ENCODE results near the gene RAE1. TPM values are rescaled to one million over a fixed set of nuclear protein-coding genes. Genes with fewer than 3 reads are reported as not detected.
"Not testable (repeated sequence)": the region's sequence is repeated elsewhere in the genome, so short reads cannot be mapped to it uniquely, and the experiment has no call there.

RAE1 gene
- total RNA-seq, 4 donors from 2014 or later = 15.8 to 35.8 (median 20.6) TPM

DNA sequence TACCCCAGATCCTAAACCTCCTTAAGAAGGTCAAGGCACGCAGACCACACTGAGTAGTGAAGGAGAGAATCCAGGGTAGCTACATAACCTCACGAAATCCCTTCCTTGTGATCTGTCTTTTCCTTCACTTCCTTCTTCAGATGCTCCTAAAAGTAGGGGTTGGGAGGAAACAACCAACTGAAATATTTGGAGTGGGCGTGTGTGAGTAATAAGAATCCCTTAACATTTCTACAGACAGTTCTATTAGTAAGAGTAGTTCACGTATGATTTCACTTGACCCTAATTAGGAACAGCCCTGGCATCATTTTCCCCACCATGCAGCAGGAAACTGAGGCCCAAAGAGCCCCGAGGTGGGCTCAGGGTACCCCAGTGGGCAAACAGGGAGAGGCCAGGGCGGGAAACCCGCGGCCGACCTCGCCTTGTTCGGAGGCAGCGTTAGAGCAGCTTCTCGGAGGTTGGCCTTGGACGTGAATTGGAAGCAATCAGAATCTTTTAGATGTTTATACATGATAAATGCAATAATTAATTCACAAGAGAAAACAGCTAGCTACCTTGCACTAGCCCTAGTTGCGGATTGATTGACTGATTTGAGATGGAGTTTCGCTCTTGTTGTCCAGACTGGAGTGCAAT, 859 bp upstream of the RAE1 start:
- TF ChIP-seq CTCF (IDR thresholded peaks at IDR 0.05 in 4 of 5, conservative IDR thresholded peaks at IDR 0.05 in 1 of 5) (no peak), POLR2A (IDR thresholded peaks at IDR 0.05) (no peak)
- DNase-seq (no peak), ATAC-seq (no peak)
- no peak overlapping the region for H3K27ac ChIP-seq
- H3K27me3 ChIP-seq = no peaks in the 10 kb centered on the region
- peak overlapping the region in 1 of 4 donors; percentile 97 for H3K4me3 ChIP-seq
- H3K9me3 ChIP-seq = no peaks in the 10 kb centered on the region
- in situ Hi-C loops (cut with MboI; ENCODE audit: low sequenced_read_pairs in 4 of 4) = loop anchor here in 2 of 4 donors (25.0 kb wide), 2 partner anchors 862 to 1312 kb away; partner anchors contain the start of gene STX16 (in 1 of the 2)
- intact Hi-C loops (cut with DNase I; ENCODE audit: low total_unique reads) = loop anchor here (5.0 to 10.0 kb wide), 2 partner anchors 883 to 1555 kb away; partner anchors contain the start of gene RTF2
- H3K36me3 ChIP-seq = peaks cover 1 to 4% of the 10 kb centered on the region in 2 donors
- H3K4me1 ChIP-seq = peaks cover 6 to 9% of the 10 kb centered on the region in 2 donors

- peak overlapping the region; percentile 82 to 85 (median 84) for H3K27ac ChIP-seq
- in situ Hi-C loops (cut with MboI; ENCODE audit: low sequenced_read_pairs in 4 of 4) (loop anchor here in 2 of 4 donors (25.0 kb wide), 2 partner anchors 862 to 1312 kb away; partner anchors contain the start of gene STX16 (in 1 of the 2)), intact Hi-C loops (cut with DNase I; ENCODE audit: low total_unique reads) (loop anchor here (5.0 to 10.0 kb wide), 2 partner anchors 883 to 1554 kb away; partner anchors contain the start of gene RTF2)
- peak overlapping the region; percentile 85 to 97 (median 94) for H3K4me3 ChIP-seq
- DNase-seq, H3K4me1 ChIP-seq, H3K9me3 ChIP-seq, H3K36me3 ChIP-seq, H3K27me3 ChIP-seq: not testable (repeated sequence)
- ATAC-seq = peak in 1 of 2 donors; percentile 42
Measured at GRCh38 chr20:57350726-57351041, 371 bp upstream of the RAE1 start.

DNA sequence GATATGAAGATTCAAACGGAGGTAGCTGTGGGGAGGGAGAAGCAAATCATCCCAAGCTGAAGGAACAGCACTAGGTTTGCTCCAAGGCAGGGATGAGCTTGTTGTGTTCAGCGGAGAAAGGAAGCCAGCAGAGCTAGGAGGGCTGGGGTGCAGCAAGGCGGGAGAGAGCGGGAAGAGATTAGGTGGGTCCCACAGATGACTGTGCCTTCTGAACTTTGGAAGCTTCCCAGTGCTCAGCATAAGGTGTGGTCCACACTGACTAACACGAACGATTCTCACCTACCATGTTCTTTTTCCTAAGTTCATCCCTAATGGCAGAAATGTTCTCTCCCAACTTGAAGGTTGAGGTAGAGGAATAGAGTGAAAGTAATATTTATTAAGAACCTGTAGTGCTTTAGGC, 1.2 kb downstream of the RAE1 start:
- intact Hi-C loops (cut with DNase I; ENCODE audit: low total_unique reads) (loop anchor here (5.0 to 10.0 kb wide), 2 partner anchors 885 to 1552 kb away; partner anchors contain the start of gene RTF2), in situ Hi-C loops (cut with MboI; ENCODE audit: low sequenced_read_pairs in 4 of 4) (loop anchor here in 2 of 4 donors (25.0 kb wide), 2 partner anchors 860 to 1310 kb away; partner anchors contain the start of gene STX16 (in 1 of the 2))
- no peak for ATAC-seq
- H3K36me3 ChIP-seq = peaks cover 3 to 4% of the 10 kb centered on the region in 2 donors
- no peaks in the 10 kb centered on the region for H3K27me3 ChIP-seq
- no peaks in the 10 kb centered on the region for H3K9me3 ChIP-seq
- TF ChIP-seq CTCF (IDR thresholded peaks at IDR 0.05 in 4 of 5, conservative IDR thresholded peaks at IDR 0.05 in 1 of 5) (no peak), POLR2A (IDR thresholded peaks at IDR 0.05) (no peak)
- peak overlapping the region; percentile 85 to 97 (median 94) for H3K4me3 ChIP-seq
- H3K4me1 ChIP-seq = peaks cover 6 to 9% of the 10 kb centered on the region in 2 donors
- H3K27ac ChIP-seq = no peak overlapping the region
- no peak for DNase-seq

DNA sequence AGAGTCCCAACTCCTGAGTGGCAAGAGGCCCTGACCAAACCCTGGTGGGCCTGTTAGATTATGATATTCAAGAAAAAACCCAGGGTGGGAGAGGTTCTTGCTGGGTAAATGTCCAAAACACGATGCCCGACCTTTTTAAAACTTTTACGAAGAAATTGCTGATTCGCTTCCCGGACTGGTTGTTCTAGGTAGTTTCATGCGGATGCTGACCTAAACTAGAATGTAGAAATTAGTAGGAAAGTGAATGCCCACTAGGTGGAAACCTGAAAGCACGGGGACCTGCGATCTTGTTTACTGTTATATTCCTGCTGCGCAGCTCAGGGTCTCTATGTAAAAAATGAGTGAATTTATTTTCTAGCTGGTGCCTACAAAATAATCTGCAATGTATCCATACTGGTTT, 2.3 kb downstream of the RAE1 start:
- ATAC-seq (no peak), DNase-seq (no peak)
- Histone ChIP-seq H3K27me3 (no peaks in the 10 kb centered on the region), H3K36me3 (peaks cover 3 to 4% of the 10 kb centered on the region in 2 donors), H3K27ac (no peak overlapping the region), H3K9me3 (no peaks in the 10 kb centered on the region), H3K4me3 (no peak overlapping the region), H3K4me1 (peaks cover 6 to 9% of the 10 kb centered on the region in 2 donors)
- in situ Hi-C loops (cut with MboI; ENCODE audit: low sequenced_read_pairs in 4 of 4) = loop anchor here in 2 of 4 donors (25.0 kb wide), 2 partner anchors 859 to 1309 kb away; partner anchors contain the start of gene STX16 (in 1 of the 2)
- intact Hi-C loops (cut with DNase I; ENCODE audit: low total_unique reads) = loop anchor here (5.0 to 10.0 kb wide), 2 partner anchors 886 to 1551 kb away; partner anchors contain the start of gene RTF2
- TF ChIP-seq POLR2A (IDR thresholded peaks at IDR 0.05) (no peak), CTCF (IDR thresholded peaks at IDR 0.05 in 4 of 5, conservative IDR thresholded peaks at IDR 0.05 in 1 of 5) (no peak)

DNA sequence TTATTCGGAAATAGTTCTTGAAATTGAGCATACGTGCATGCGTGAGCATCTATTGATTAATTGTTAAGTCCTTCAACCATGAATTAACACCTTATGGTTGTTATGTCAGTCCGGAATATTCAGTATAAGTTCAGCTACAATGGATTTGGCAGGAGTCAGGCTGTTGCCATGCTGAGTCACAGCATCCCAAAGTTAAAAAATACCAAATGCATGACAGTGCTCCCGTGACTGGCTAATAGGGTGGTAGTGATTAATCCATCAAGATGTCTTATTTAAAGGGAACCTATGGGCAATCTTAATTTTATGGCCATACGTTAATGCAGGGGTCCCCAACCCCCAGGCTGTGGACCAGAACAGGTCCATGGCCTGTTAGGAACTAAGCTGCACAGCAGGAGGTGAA, 10.5 kb downstream of the RAE1 start:
- intact Hi-C loops (cut with DNase I; ENCODE audit: low total_unique reads) (no loop called here), in situ Hi-C loops (cut with MboI; ENCODE audit: low sequenced_read_pairs in 4 of 4) (loop anchor here in 2 of 4 donors (25.0 kb wide), 2 partner anchors 851 to 1301 kb away; partner anchors contain the start of gene STX16 (in 1 of the 2))
- no peak for DNase-seq
- Histone ChIP-seq H3K9me3 (no peaks in the 10 kb centered on the region), H3K27ac (no peak overlapping the region), H3K4me3 (no peak overlapping the region), H3K36me3 (peaks cover 0 to 23% of the 10 kb centered on the region in 2 donors), H3K4me1 (no peaks in the 10 kb centered on the region), H3K27me3 (no peaks in the 10 kb centered on the region)
- ATAC-seq = no peak
- TF ChIP-seq CTCF (IDR thresholded peaks at IDR 0.05 in 4 of 5, conservative IDR thresholded peaks at IDR 0.05 in 1 of 5) (no peak), POLR2A (IDR thresholded peaks at IDR 0.05) (no peak)
